Measurements from ENCODE around the gene GCKR.
A peak's percentile ranks its signal among the peaks of the same experiment; 100 is the strongest.

The GCKR gene

GRCh38 chr2:27492557-27492956 is 4.1 kb upstream of the GCKR start:
- no peak overlapping the region for H3K4me3 ChIP-seq (ENCODE audit: low read depth, low read length)
- no peak for TF ChIP-seq CTCF (IDR thresholded peaks at IDR 0.05; ENCODE audit: low read depth, low read length)
- no peak for TF ChIP-seq MAX (IDR thresholded peaks at IDR 0.05; ENCODE audit: low read depth, low read length)
- TF ChIP-seq MYC (IDR thresholded peaks at IDR 0.05; ENCODE audit: low read depth, low read length): no peak
- TF ChIP-seq POLR2A (IDR thresholded peaks at IDR 0.05; ENCODE audit: extremely low read depth, insufficient read length): no peak
- no peak for DNase-seq (ENCODE audit: low read depth)

- no peak for TF ChIP-seq POLR2A (IDR thresholded peaks at IDR 0.05; ENCODE audit: extremely low read depth, insufficient read length)
- no peak for TF ChIP-seq MAX (IDR thresholded peaks at IDR 0.05; ENCODE audit: low read depth, low read length)
- TF ChIP-seq CTCF (IDR thresholded peaks at IDR 0.05; ENCODE audit: low read depth, low read length): no peak
- TF ChIP-seq MYC (IDR thresholded peaks at IDR 0.05; ENCODE audit: low read depth, low read length): no peak
- no peak overlapping the region for H3K4me3 ChIP-seq (ENCODE audit: low read depth, low read length)
- DNase-seq (ENCODE audit: low read depth): no peak
Observed at GRCh38 chr2:27493948-27494283, 2.7 kb upstream of the GCKR start.

- H3K4me3 ChIP-seq (ENCODE audit: low read depth, low read length): no peak overlapping the region
- no peak for DNase-seq (ENCODE audit: low read depth)
Observed at GRCh38 chr2:27494284-27494943, 2.2 kb upstream of the GCKR start.

GRCh38 chr2:27494944-27495554 is 1.6 kb upstream of the GCKR start, which contains the start of gene FNDC4:
Gene FNDC4, minus strand, starts transcription at chr2:27495200. Its CDS starts 521 bp downstream, at chr2:27494679.
- H3K4me3 ChIP-seq (ENCODE audit: low read depth, low read length): no peak within 1 kb of the TSS
- TF ChIP-seq MAX (IDR thresholded peaks at IDR 0.05; ENCODE audit: low read depth, low read length): no peak
- no peak for TF ChIP-seq MYC (IDR thresholded peaks at IDR 0.05; ENCODE audit: low read depth, low read length)
- TF ChIP-seq CTCF (IDR thresholded peaks at IDR 0.05; ENCODE audit: low read depth, low read length): no peak
- no peak for TF ChIP-seq POLR2A (IDR thresholded peaks at IDR 0.05; ENCODE audit: extremely low read depth, insufficient read length)
- DNase-seq (ENCODE audit: low read depth): peak; percentile 20

More at GRCh38 chr2:27494284-27494943, 2.2 kb upstream of the GCKR start:
- TF ChIP-seq POLR2A (IDR thresholded peaks at IDR 0.05; ENCODE audit: extremely low read depth, insufficient read length): no peak
- no peak for TF ChIP-seq MYC (IDR thresholded peaks at IDR 0.05; ENCODE audit: low read depth, low read length)
- TF ChIP-seq MAX (IDR thresholded peaks at IDR 0.05; ENCODE audit: low read depth, low read length): no peak
- no peak for TF ChIP-seq CTCF (IDR thresholded peaks at IDR 0.05; ENCODE audit: low read depth, low read length)

- no peak for DNase-seq (ENCODE audit: low read depth)
- TF ChIP-seq POLR2A (IDR thresholded peaks at IDR 0.05; ENCODE audit: extremely low read depth, insufficient read length) (no peak), MAX (IDR thresholded peaks at IDR 0.05; ENCODE audit: low read depth, low read length) (no peak), CTCF (IDR thresholded peaks at IDR 0.05; ENCODE audit: low read depth, low read length) (no peak), MYC (IDR thresholded peaks at IDR 0.05; ENCODE audit: low read depth, low read length) (no peak)
- no peak overlapping the region for H3K4me3 ChIP-seq (ENCODE audit: low read depth, low read length)
Observed at GRCh38 chr2:27495840-27496356, 741 bp upstream of the GCKR start.

Data from NB4 (cell line).